Esophagus muscularis mucosa (tissue), 4 donors: ENCODE measurements around the gene CHRNA1. TPM values are rescaled to one million over a fixed set of nuclear protein-coding genes. Genes with fewer than 3 reads are reported as not detected.

Source experiments
- DNase-seq: peaks from one replicate; pipeline ENCODE4 v3.0.0-alpha.2; 2017; ENCODE audit errors: extremely low spot score
- H3K27ac ChIP-seq, 4 donors: fragments of 200-600 bp; sonication (generic); replicated peaks in 1 of 4; 1 replicate in 3 of 4; 2 replicates in 1 of 4; pipeline ENCODE4 v1.5.1; 2016 to 2019; ENCODE audit warnings: mild to moderate bottlenecking in 1 of 4
- H3K27me3 ChIP-seq, 4 donors: fragments of 200-600 bp; sonication (generic); one replicate each; pipeline versions ENCODE4 v1.5.1 to v1.6.0; 2016 to 2019
- H3K36me3 ChIP-seq, 4 donors: fragments of 200-600 bp; sonication (generic); one replicate each; pipeline ENCODE4 v1.5.1; 2016 to 2019
- H3K4me1 ChIP-seq, 4 donors: fragments of 200-600 bp; sonication (generic); one replicate each; pipeline ENCODE4 v1.5.1; 2016 to 2019
- H3K4me3 ChIP-seq, 4 donors: fragments of 200-600 bp; sonication (generic); 1 replicate in 2 of 4; 2 replicates in 2 of 4; pipeline ENCODE4 v1.5.1; 2016 to 2019; ENCODE audit warnings: mild to moderate bottlenecking in 4 of 4, moderate library complexity in 1 of 4
- H3K9me3 ChIP-seq, 4 donors: fragments of 200-600 bp; sonication (generic); 1 replicate in 3 of 4; 2 replicates in 1 of 4; pipeline ENCODE4 v1.5.1; 2016 to 2019
- EP300 ChIP-seq: sonication (generic); formaldehyde crosslinking; IDR thresholded peaks from one replicate; pipeline ENCODE4 v1.6.1; 2017; ENCODE audit warnings: antibody characterized with exemption
- POLR2A ChIP-seq: fragments of 450-650 bp; IDR thresholded peaks from one replicate; pipeline ENCODE4 v1.6.1; 2017; ENCODE audit warnings: antibody characterized with exemption, moderate library complexity, mild to moderate bottlenecking, low read depth
- POLR2AphosphoS5 ChIP-seq, 2 donors: sonication (generic); formaldehyde crosslinking; IDR thresholded peaks; one replicate each; pipeline ENCODE4 v1.6.1; 2017; ENCODE audit warnings: antibody characterized with exemption in 2 of 2
- WGBS: methylation state at CpG from one replicate; pipeline ENCODE4 v1.1.5; 2018; 5-methylcytosine and 5-hydroxymethylcytosine counted together
- intact Hi-C: fragments of 100-400 bp; cut with DNase I; formaldehyde crosslinking; loops from one replicate; pipeline ENCODE4 v1.15.1; 2023
- total RNA-seq, 4 donors: library from RNA; depleted of rRNA; stranded (reverse); fragments of >200 nt; gene quantifications; one replicate each; pipeline versions ENCODE4 v1.1.0 to v1.2.1, GENCODE V29; 2016
- TF ChIP-seq, protein P1 (sequence below), 3 experiments: fragments of 200-600 bp in 2 of 3; fragments of 450-650 bp in 1 of 3; sonication (generic) in 2 of 3; IDR thresholded peaks; one replicate each; pipeline ENCODE4 v1.5.1; 2017 to 2019; ENCODE audit warnings: antibody characterized with exemption in 3 of 3, mild to moderate bottlenecking in 2 of 3, moderate library complexity in 1 of 3

The CHRNA1 gene
- total RNA-seq, 4 donors from 2014 or later, result not detected

DNA sequence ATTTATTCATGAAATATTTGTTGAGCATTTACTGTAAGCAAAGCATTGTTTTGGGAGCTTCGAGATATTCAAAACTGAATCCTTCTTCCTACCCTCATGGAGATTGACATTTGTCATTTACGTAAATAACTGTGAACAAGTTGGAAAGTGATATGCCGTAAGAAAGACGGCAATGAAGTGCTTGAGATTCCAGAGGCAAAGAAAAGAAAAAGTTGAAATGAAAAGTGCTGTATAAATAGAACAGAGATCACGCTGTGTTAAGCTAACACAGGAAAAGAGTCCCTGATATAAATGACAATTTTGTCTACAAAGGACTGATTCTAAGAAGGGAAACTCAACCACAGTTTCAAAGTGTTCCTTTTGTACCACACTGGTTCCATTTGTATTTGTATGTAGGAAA, 1.8 kb downstream of the CHRNA1 start:
- Histone ChIP-seq H3K4me1 (peaks cover 0 to 7% (median 0%) of the 10 kb centered on the region in 4 donors), H3K27ac (no peak overlapping the region), H3K36me3 (no peaks in the 10 kb centered on the region), H3K27me3 (no peaks in the 10 kb centered on the region), H3K9me3 (no peaks in the 10 kb centered on the region), H3K4me3 (no peak overlapping the region)
- intact Hi-C loops, result no loop called here
- 76% methylated on average over 5 of the region's 5 CpGs for WGBS
- TF ChIP-seq, protein P1, sequence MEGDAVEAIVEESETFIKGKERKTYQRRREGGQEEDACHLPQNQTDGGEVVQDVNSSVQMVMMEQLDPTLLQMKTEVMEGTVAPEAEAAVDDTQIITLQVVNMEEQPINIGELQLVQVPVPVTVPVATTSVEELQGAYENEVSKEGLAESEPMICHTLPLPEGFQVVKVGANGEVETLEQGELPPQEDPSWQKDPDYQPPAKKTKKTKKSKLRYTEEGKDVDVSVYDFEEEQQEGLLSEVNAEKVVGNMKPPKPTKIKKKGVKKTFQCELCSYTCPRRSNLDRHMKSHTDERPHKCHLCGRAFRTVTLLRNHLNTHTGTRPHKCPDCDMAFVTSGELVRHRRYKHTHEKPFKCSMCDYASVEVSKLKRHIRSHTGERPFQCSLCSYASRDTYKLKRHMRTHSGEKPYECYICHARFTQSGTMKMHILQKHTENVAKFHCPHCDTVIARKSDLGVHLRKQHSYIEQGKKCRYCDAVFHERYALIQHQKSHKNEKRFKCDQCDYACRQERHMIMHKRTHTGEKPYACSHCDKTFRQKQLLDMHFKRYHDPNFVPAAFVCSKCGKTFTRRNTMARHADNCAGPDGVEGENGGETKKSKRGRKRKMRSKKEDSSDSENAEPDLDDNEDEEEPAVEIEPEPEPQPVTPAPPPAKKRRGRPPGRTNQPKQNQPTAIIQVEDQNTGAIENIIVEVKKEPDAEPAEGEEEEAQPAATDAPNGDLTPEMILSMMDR (IDR thresholded peaks at IDR 0.05), result no peak
- TF ChIP-seq POLR2AphosphoS5 (IDR thresholded peaks at IDR 0.05), result no peak
- no peak for TF ChIP-seq EP300
- no peak for TF ChIP-seq POLR2A
- DNase-seq, result no peak

DNA sequence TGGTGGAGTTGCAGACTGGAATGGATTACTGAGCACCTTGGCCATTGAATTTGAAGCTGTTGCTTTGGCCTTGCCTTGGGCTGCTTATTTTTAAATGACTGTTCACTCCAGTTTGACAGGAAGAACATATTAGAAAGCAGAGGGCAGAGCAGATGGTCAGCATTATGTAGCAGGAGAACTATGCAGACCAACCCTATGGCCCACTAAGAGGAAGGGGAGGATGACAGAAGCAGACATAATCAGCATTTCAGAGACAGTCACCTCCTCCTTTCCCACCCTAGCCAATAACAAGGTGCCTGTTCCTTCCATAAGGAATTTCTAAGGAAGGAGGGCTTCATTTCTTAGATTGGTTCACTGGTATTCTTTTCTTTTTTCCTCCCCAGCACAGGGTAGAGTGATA, 2.4 kb downstream of the CHRNA1 start:
- DNase-seq, result no peak
- peaks cover 0 to 7% (median 0%) of the 10 kb centered on the region in 4 donors for H3K4me1 ChIP-seq
- no peak overlapping the region for H3K4me3 ChIP-seq
- no peaks in the 10 kb centered on the region for H3K36me3 ChIP-seq
- no peak overlapping the region for H3K27ac ChIP-seq
- intact Hi-C loops, result no loop called here
- H3K9me3 ChIP-seq, result no peaks in the 10 kb centered on the region
- no peaks in the 10 kb centered on the region for H3K27me3 ChIP-seq
- TF ChIP-seq EP300 (no peak), POLR2AphosphoS5 (IDR thresholded peaks at IDR 0.05) (no peak), POLR2A (no peak)
- TF ChIP-seq, protein P1 (IDR thresholded peaks at IDR 0.05), result no peak

DNA sequence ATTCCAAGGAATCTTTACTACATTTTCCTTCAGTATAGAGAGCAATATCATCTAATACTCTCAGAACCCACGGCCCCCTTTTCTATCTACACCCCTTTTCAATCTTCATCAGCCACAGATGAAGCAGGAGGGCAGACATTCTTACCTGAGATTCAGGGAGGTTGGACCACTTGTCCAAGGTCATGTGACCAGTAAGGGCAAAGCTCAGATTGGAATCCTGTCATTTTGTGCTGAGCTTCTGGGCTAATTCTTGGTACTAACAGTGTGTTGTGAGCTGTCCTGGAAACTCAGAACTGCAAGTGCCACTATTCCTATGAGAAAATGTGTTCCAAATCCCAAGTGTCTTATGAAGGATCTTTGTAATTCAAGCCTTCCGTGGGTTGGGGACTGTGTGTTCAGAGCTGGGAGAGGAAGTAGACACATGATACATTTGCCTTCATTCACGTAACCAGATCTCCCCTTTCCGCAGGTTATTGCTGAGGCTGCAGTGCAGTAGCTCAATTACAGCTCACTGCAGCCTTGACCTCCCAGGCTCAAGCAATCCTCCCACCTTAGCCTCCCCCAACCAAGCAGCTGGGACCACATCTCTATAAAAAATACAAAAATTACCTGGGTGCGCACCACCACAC, 3.3 kb downstream of the CHRNA1 start:
- no peak overlapping the region for H3K27ac ChIP-seq
- intact Hi-C loops, result no loop called here
- no peak for DNase-seq
- H3K36me3 ChIP-seq, result no peaks in the 10 kb centered on the region
- peaks cover 0 to 6% (median 0%) of the 10 kb centered on the region in 4 donors for H3K4me1 ChIP-seq
- H3K27me3 ChIP-seq, result no peaks in the 10 kb centered on the region
- TF ChIP-seq, protein P1 (IDR thresholded peaks at IDR 0.05), result no peak
- TF ChIP-seq POLR2AphosphoS5 (IDR thresholded peaks at IDR 0.05) (no peak), EP300 (no peak), POLR2A (no peak)
- no peaks in the 10 kb centered on the region for H3K9me3 ChIP-seq
- H3K4me3 ChIP-seq, result no peak overlapping the region
- 98% methylated on average over 3 of the region's 5 CpGs for WGBS

DNA sequence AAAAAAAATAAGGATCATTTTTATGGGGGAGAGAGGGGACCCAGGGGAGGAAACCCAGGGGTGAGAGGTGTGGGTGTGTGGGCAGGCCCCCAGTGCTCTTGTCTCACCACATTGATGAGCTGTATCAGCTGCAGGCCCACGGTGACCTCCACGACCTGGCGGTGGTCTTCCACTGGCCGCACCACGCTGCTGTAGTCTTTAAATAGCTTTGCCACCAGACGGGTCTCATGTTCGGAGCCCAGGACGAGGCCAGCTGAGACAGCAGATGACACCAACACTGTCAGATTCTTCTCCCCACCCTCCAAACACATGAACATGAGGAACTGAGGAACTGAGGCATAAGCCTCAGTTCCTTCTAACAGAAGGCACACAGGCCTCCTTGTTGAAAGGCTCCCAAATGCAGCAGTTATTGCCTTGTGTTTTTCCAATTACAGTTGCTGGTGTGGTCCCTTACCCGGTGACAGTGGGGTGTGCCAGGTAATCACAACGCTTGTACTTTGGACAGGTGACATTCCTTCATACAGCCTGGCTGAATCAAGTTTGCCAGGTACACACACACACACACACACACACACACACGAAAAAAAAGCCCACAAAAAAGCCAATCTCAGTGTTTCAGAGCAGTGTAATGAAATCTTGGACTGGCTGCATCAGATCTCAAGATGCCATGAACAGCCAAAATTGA, 4.7 kb downstream of the CHRNA1 start:
- no peaks in the 10 kb centered on the region for H3K9me3 ChIP-seq
- H3K4me1 ChIP-seq, result no peaks in the 10 kb centered on the region
- no peak overlapping the region for H3K27ac ChIP-seq
- DNase-seq, result no peak
- 85% methylated on average over 11 of the region's 11 CpGs for WGBS
- H3K36me3 ChIP-seq, result no peaks in the 10 kb centered on the region
- intact Hi-C loops, result no loop called here
- H3K4me3 ChIP-seq, result no peak overlapping the region
- no peaks in the 10 kb centered on the region for H3K27me3 ChIP-seq
- TF ChIP-seq EP300, result no peak
- TF ChIP-seq, protein P1 (IDR thresholded peaks at IDR 0.05), result no peak
- TF ChIP-seq POLR2A, result no peak
- TF ChIP-seq POLR2AphosphoS5 (IDR thresholded peaks at IDR 0.05), result no peak
